K562 (cell line): ENCODE data around the gene C7.

ENCODE experiments used
- CTCF ChIP-seq, 3 experiments: IDR thresholded peaks in 2 of 3; conservative IDR thresholded peaks in 1 of 3; 2 replicates each; pipeline ENCODE4 v1.5.1; 2011 to 2012; ENCODE audit warnings: low read length in 3 of 3, mild to moderate bottlenecking in 3 of 3, control low read depth in 2 of 3, improper control_type of control experiment in 1 of 3, inconsistent platforms in 1 of 3, low read depth in 1 of 3, mixed read lengths in 1 of 3, moderate library complexity in 1 of 3; ENCODE audit not compliant: insufficient read depth in 2 of 3
- GABPB1 ChIP-seq: sonication (generic); formaldehyde crosslinking; IDR thresholded peaks from 2 replicates; pipeline ENCODE4 v1.8.0; 2022; ENCODE audit warnings: mild to moderate bottlenecking, missing genetic modification reagents
- MYC ChIP-seq, 2 experiments: fragments of 250-450 bp in 1 of 2; sonication (Bioruptor Pico) in 1 of 2; IDR thresholded peaks; 2 replicates each; pipeline versions ENCODE4 v1.5.1 to v1.6.1; 2012 to 2021; ENCODE audit warnings: low read depth in 2 of 2, borderline replicate concordance in 1 of 2, improper control_type of control experiment in 1 of 2, low read length in 1 of 2, mild to moderate bottlenecking in 1 of 2, moderate library complexity in 1 of 2
- POLR2A ChIP-seq: fragments of 450-650 bp; conservative IDR thresholded peaks from 2 replicates; pipeline ENCODE4 v1.6.1; 2016
- TARDBP ChIP-seq: fragments of 450-650 bp; IDR thresholded peaks from 2 replicates; pipeline ENCODE4 v1.6.1; 2016
- TOE1 ChIP-seq, 2 experiments: fragments of 450-650 bp in 1 of 2; sonication (generic) in 1 of 2; formaldehyde crosslinking in 1 of 2; IDR thresholded peaks; 2 replicates each; pipeline versions ENCODE4 v1.7.1 to v1.8.0; 2016 to 2022; ENCODE audit warnings: borderline replicate concordance in 2 of 2, mild to moderate bottlenecking in 2 of 2, antibody characterized with exemption in 1 of 2, inconsistent platforms in 1 of 2, low read depth in 1 of 2, missing genetic modification reagents in 1 of 2, moderate library complexity in 1 of 2
- YY1 ChIP-seq, 3 experiments: IDR thresholded peaks; 2 replicates each; pipeline ENCODE4 v1.6.1; 2011; ENCODE audit warnings: low read length in 2 of 3, mild to moderate bottlenecking in 2 of 3, moderate library complexity in 2 of 3, borderline replicate concordance in 1 of 3, control low read depth in 1 of 3, low read depth in 1 of 3; ENCODE audit not compliant: insufficient read depth in 3 of 3, insufficient replicate concordance in 2 of 3, control insufficient read depth in 1 of 3, insufficient read length in 1 of 3; ENCODE audit errors: extremely low read depth in 1 of 3
- ZNF707 ChIP-seq: fragments of 250-450 bp; sonication (Bioruptor Pico); conservative IDR thresholded peaks from 2 replicates; pipeline ENCODE4 v1.8.0; 2022; ENCODE audit warnings: inconsistent platforms, mild to moderate bottlenecking, moderate library complexity
- TF ChIP-seq, protein P1 (sequence below): fragments of 450-650 bp; IDR thresholded peaks from 2 replicates; pipeline ENCODE4 v1.6.1; 2016; ENCODE audit warnings: low read depth, mild to moderate bottlenecking, moderate library complexity
- TF ChIP-seq, protein P2 (sequence below): fragments of 250-450 bp; sonication (Bioruptor Pico); IDR thresholded peaks from 2 replicates; pipeline ENCODE4 v1.4.0; 2020; ENCODE audit warnings: mild to moderate bottlenecking

DNA sequence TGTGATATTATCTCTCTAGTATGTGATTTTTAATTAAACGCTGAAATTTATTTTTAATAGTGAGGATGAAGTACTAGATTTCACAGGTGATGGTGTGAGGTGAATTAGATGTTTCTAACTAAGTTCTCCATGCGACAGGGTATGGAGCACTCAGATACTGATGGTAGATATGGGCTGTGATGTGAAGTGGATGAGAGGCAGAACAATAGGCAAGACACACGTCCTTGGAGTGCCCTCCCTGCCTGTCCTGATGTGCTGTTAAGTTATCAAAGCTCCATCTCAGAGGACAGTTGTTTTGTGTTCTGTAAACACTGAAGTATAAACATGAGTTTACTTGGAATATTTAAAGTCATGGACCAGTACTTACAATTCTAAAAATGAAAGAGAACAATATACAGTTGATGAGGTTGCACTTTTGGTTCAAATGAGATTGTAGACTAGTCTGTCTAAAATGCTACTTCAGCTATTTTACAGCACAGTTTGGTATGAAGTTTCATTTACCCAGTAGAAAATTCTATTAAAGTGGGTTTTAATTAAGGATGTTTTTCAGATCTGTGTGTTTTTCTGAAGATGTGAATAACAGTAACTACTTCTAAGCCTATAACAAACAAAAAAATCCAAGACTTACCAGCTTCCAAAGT, 64.2 kb downstream of the C7 start:
- TF ChIP-seq ZNF707 (CRISPR knock-in tag) (no peak), YY1 (IDR thresholded peaks at IDR 0.05; ENCODE audit: borderline replicate concordance in 1 of 3, control insufficient read depth in 1 of 3, extremely low read depth in 1 of 3, insufficient read depth in 3 of 3, insufficient read length in 1 of 3, insufficient replicate concordance in 2 of 3, low read depth in 1 of 3, low read length in 2 of 3) (no peak), MYC (IDR thresholded peaks at IDR 0.05; ENCODE audit: low read depth, low read length) (no peak), MYC (CRISPR knock-in tag; IDR thresholded peaks at IDR 0.05; ENCODE audit: borderline replicate concordance, low read depth) (no peak), POLR2A (no peak), CTCF (IDR thresholded peaks at IDR 0.05 in 2 of 3, conservative IDR thresholded peaks at IDR 0.05 in 1 of 3; ENCODE audit: insufficient read depth in 2 of 3, low read depth in 1 of 3, low read length in 3 of 3) (no peak), GABPB1 (CRISPR knock-in tag) (no peak), TOE1 (IDR thresholded peaks at IDR 0.05; ENCODE audit: borderline replicate concordance) (no peak), TOE1 (CRISPR knock-in tag; IDR thresholded peaks at IDR 0.05; ENCODE audit: borderline replicate concordance, low read depth) (no peak), TARDBP (no peak)
- TF ChIP-seq, protein P1, sequence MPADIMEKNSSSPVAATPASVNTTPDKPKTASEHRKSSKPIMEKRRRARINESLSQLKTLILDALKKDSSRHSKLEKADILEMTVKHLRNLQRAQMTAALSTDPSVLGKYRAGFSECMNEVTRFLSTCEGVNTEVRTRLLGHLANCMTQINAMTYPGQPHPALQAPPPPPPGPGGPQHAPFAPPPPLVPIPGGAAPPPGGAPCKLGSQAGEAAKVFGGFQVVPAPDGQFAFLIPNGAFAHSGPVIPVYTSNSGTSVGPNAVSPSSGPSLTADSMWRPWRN: no peak
- TF ChIP-seq, protein P2, sequence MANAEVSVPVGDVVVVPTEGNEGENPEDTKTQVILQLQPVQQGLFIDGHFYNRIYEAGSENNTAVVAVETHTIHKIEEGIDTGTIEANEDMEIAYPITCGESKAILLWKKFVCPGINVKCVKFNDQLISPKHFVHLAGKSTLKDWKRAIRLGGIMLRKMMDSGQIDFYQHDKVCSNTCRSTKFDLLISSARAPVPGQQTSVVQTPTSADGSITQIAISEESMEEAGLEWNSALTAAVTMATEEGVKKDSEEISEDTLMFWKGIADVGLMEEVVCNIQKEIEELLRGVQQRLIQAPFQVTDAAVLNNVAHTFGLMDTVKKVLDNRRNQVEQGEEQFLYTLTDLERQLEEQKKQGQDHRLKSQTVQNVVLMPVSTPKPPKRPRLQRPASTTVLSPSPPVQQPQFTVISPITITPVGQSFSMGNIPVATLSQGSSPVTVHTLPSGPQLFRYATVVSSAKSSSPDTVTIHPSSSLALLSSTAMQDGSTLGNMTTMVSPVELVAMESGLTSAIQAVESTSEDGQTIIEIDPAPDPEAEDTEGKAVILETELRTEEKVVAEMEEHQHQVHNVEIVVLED (CRISPR knock-in tag): no peak
